ENCODE measurements around the gene SPATA3. TPM values are rescaled to one million over a fixed set of nuclear protein-coding genes. Genes with fewer than 3 reads are reported as not detected.

SPATA3 gene
- total and polyA plus RNA-seq, 2 of the 13 experiments (the other 11 are each of a cell fraction or from before 2014, with no cell fraction given), result not detected

DNA sequence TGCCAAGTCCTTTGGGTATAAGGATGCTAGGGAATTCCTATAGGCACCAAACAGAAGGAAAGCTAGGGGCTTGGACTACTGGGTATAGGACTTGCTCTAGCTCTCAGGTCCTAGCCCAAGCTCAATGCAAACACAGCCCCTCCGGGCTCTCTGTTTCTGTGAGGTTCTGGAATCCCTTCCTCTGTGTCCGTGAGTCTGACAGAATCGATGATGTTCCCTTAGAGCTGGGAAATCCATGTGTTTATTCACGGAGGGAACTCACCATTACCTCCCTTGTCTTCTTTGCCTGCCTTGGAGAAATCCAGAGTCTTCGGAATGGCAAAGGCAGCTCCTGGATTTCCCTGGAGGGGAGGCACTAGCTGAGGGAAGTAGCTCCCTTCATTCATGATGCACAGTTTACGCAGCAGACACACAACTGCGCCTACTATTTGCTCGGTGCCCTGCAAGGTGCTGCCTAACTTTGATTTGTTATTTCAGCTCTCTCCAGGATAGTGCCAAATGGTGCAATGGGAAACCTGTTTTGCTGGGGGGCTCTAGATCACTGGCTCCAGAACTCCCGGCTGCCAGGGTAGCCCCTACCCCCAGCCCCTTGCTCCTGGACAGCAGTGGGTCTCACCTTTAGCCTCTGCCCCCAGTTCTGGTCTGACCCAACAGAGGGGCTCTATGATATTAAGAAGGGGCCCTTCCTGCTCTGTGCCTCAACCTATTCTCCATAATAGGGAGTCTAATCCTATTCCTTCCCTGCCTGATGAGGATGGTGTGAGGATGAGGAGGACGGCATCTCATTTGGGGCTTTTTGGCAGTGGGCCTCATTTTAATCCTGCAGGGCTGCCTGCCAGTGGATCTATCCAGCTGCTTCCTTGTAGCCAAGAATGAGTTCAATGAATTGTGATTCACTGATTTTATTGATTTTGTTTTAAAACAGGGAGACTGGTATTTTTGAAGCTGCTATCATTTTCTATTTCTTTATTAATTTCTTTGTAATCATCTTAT is 52.3 kb downstream of the SPATA3 start (continued):
- TF ChIP-seq PAF1 (CRISPR knock-in tag; IDR thresholded peaks at IDR 0.05) (0 out of 2 replicates have a peak, but pooled peaks have one; percentile 21), PITX1 (CRISPR knock-in tag; IDR thresholded peaks at IDR 0.05) (0 out of 2 replicates have a peak, but pooled peaks have one; percentile 34), MYC (CRISPR knock-in tag; IDR thresholded peaks at IDR 0.05; ENCODE audit: borderline replicate concordance) (0 out of 2 replicates have a peak, but pooled peaks have one; percentile 7), GLI4 (CRISPR knock-in tag; IDR thresholded peaks at IDR 0.05; ENCODE audit: borderline replicate concordance) (no peak), SNAPC2 (CRISPR knock-in tag; IDR thresholded peaks at IDR 0.05) (0 out of 2 replicates have a peak, but pooled peaks have one; percentile 44), SPEN (CRISPR knock-in tag; IDR thresholded peaks at IDR 0.05; ENCODE audit: low read depth) (no peak), ZSCAN9 (CRISPR knock-in tag; IDR thresholded peaks at IDR 0.05; ENCODE audit: borderline replicate concordance) (0 out of 2 replicates have a peak, but pooled peaks have one; percentile 1), ZNF350 (CRISPR knock-in tag; IDR thresholded peaks at IDR 0.05; ENCODE audit: borderline replicate concordance, low read depth) (0 out of 2 replicates have a peak, but pooled peaks have one; percentile 14), FLYWCH1 (CRISPR knock-in tag; IDR thresholded peaks at IDR 0.05) (no peak), KDM5B (CRISPR knock-in tag; IDR thresholded peaks at IDR 0.05; ENCODE audit: borderline replicate concordance) (peak; percentile 30; the same call in 1 of the 2 replicates), MBD4 (IDR thresholded peaks at IDR 0.05; ENCODE audit: borderline replicate concordance, low read length) (no peak), SIX4 (CRISPR knock-in tag; IDR thresholded peaks at IDR 0.05) (no peak), ESRRA (CRISPR knock-in tag; IDR thresholded peaks at IDR 0.05; ENCODE audit: low read depth) (no peak), XRCC5 (optimal IDR thresholded peaks at IDR 0.05; ENCODE audit: low read length) (peak; percentile 10), CCAR2 (optimal IDR thresholded peaks at IDR 0.05; ENCODE audit: low read depth, low read length) (no peak), POLR2AphosphoS5 (IDR thresholded peaks at IDR 0.05; ENCODE audit: low read depth, low read length) (peak; percentile 12), AKAP8 (CRISPR knock-in tag; IDR thresholded peaks at IDR 0.05) (peak; percentile 51; the same call in 1 of the 2 replicates), SRSF1 (optimal IDR thresholded peaks at IDR 0.05; ENCODE audit: low read depth, low read length) (peak; percentile 12), TBL1XR1 (IDR thresholded peaks at IDR 0.05; ENCODE audit: borderline replicate concordance, low read length, partially characterized antibody) (no peak)
- TF ChIP-seq, protein P1, sequence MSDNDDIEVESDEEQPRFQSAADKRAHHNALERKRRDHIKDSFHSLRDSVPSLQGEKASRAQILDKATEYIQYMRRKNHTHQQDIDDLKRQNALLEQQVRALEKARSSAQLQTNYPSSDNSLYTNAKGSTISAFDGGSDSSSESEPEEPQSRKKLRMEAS (IDR thresholded peaks at IDR 0.05), result no peak
- TF ChIP-seq, protein P2, sequence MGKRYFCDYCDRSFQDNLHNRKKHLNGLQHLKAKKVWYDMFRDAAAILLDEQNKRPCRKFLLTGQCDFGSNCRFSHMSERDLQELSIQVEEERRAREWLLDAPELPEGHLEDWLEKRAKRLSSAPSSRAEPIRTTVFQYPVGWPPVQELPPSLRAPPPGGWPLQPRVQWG (CRISPR knock-in tag; IDR thresholded peaks at IDR 0.05; ENCODE audit: borderline replicate concordance, low read depth), result no peak
- TF ChIP-seq, protein P3, sequence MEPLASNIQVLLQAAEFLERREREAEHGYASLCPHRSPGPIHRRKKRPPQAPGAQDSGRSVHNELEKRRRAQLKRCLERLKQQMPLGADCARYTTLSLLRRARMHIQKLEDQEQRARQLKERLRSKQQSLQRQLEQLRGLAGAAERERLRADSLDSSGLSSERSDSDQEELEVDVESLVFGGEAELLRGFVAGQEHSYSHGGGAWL (CRISPR knock-in tag; IDR thresholded peaks at IDR 0.05), result no peak; the same call in 1 of the 2 replicates
- TF ChIP-seq, protein P4, sequence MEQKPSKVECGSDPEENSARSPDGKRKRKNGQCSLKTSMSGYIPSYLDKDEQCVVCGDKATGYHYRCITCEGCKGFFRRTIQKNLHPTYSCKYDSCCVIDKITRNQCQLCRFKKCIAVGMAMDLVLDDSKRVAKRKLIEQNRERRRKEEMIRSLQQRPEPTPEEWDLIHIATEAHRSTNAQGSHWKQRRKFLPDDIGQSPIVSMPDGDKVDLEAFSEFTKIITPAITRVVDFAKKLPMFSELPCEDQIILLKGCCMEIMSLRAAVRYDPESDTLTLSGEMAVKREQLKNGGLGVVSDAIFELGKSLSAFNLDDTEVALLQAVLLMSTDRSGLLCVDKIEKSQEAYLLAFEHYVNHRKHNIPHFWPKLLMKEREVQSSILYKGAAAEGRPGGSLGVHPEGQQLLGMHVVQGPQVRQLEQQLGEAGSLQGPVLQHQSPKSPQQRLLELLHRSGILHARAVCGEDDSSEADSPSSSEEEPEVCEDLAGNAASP (CRISPR knock-in tag; IDR thresholded peaks at IDR 0.05; ENCODE audit: borderline replicate concordance), result no peak; the same call in 1 of the 2 replicates
- TF ChIP-seq, protein P5, sequence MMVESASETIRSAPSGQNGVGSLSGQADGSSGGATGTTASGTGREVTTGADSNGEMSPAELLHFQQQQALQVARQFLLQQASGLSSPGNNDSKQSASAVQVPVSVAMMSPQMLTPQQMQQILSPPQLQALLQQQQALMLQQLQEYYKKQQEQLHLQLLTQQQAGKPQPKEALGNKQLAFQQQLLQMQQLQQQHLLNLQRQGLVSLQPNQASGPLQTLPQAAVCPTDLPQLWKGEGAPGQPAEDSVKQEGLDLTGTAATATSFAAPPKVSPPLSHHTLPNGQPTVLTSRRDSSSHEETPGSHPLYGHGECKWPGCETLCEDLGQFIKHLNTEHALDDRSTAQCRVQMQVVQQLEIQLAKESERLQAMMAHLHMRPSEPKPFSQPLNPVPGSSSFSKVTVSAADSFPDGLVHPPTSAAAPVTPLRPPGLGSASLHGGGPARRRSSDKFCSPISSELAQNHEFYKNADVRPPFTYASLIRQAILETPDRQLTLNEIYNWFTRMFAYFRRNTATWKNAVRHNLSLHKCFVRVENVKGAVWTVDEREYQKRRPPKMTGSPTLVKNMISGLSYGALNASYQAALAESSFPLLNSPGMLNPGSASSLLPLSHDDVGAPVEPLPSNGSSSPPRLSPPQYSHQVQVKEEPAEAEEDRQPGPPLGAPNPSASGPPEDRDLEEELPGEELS (CRISPR knock-in tag; IDR thresholded peaks at IDR 0.05), result 0 out of 2 replicates have a peak, but pooled peaks have one; percentile 2
